NCI-H1105 (cell line): ENCODE data around the gene MFRP.

ENCODE experiments used
- DNase-seq: peaks from one replicate; lab custom pipeline; 2025; lab: John Stamatoyannopoulos, UW

MFRP gene

DNA sequence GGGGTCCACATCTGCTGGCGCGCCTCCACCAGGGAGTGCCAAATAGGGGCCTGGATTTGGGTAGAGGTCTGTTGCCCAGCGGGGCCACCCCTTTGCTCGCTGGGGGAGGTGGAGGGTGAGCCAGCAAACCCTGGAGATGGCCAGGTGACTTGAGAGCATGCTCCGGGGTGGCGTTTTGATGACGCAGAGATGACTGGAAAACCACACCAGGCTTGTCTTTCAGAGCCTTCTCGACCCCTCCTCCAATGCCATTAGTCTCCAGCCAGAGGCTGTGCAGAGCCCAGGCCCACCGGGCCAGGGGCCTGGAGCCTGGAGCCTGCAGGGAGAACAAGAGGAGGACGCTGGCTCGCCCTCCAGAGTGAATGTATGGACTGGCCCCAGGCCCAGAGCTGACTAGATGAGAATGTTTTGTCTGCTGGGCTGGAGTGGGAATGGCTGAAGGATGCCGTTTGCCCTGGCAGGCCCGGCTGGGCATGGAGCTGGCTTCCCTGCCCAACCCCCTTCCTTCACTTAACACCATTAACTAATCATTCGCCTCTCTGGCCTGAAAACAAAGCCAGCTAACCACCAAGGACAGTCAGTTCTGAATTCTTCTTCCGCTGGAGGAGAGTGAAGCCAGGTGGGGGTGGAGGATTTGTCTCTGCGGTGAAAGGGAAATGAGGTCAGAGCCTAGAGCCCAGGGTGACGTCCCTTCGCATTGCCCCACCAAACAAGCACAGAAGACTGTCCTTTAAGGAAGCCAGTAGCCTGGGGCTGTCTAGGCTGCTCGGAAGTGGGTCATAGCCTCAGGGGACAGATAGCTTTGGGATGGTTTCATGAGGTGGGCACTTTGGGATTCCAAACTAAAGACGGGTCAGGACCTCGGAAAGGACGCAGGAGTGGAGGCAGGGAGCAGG lies 28.0 kb downstream of the MFRP start:
- DNase-seq, result no peak

DNA sequence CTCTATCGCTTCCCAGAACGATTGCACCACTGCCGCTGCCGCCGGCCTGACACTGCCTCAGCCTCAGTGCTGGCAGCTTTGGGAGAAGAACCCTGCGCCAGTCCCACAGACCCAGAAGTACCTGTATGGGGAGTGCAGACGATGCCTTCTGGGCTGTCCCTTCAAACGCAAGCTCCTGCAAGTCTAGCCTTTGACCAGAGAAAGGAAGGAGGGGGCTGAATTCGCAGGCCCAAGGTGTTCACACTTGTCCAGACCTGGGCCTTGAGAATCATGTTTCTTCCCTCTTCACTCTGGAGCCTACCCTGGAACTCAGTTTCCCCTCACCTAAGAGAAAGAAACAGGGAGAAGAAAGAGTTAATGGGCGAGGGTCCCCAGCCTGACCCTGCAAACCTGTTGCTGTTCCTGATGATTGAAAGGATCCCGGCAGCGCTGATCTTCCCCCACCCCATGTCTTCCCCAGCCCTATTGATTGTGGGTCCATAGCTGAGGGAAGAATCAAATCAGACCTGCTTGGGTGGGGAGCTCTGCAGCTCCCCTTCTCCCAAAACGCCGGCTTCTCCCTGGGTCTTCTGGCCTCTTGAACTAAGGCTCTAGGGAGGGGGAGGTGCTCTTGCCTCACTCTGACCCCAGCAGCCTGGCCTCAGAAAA lies 28.8 kb downstream of the MFRP start:
- no peak for DNase-seq

DNA sequence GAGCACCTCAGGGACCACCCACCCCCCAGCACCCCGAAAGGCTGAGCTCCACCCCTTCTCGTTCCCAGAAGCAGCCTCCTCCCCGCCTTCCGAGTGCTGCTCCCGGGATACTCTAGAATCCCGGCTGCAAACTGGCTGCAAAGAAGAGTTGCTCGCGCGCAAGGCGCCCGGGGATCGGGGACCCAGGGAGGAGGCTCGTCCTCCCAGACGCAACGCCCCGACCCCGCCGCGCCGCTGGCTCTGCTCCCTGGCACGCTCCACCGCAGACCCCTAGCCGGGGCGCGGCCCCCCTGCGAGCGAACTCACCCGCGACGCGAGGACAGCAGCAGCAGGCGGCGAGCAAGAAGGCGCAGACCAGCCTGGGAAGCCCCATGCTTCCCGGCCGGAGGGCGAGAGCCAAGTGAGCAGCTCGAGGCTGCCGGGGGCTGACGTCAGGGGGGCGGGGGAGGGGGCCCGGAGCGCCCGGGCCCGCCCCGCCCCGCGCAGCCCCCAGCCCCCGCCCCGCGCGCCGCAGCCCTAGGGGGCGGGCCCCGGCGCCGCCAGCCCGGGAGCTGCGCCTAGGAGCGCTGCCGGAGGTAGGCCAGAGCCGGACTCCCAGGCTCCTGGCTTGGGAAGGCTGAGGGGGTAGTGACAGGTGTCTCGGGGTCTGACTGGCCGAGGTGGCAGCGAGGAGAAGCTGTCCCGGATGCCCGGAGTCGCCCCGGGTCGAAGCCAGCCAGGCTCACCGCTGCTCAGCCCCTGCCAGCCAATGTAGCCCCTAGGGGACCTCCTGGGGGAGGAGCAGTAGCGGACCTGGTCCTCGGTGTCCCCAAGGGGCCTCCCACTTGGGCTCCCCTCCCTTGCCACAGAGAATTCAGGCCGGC lies 29.5 kb downstream of the MFRP start, which contains the start of gene MCAM:
Gene MCAM (minus strand): TSS at position 402 of the 863 bp plus-strand sequence. CDS start 29 bp downstream, at position 373.
- peak; percentile 51 for DNase-seq

DNA sequence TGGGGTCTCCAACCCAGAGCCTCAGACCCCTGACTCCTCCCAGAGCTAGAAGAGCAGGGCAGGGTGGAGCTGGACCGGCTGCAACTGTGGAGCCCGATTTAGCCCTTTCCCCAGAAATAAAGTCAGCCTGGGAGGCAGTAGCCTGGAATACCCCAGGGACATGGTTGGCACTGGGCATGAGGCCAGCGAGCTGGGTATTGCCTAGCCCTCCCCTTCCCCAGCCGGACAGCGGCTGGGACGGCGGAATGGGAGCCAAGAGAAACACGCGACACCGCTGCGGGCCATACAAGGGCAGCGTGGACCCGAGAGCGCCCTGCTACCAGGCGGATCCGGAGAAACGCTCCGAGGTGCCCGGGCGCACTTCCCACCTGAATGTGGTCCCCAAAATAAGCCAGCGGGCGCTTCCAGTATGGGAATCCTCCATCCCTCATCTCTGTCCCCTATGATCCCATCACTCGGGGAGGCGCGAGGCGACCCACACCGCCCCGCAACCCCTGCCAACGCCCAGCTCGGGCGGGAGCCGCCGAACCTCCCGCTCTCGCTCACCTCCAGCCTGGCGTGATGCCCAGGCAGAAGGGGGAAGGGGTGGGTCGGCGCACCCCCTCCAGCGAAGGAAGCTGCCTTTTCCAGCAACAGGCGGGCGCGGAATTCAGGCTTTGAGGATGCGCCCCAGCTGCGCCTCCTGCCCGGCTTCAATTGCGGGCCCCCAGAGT lies 30.3 kb downstream of the MFRP start:
- peak; percentile 88 for DNase-seq

DNA sequence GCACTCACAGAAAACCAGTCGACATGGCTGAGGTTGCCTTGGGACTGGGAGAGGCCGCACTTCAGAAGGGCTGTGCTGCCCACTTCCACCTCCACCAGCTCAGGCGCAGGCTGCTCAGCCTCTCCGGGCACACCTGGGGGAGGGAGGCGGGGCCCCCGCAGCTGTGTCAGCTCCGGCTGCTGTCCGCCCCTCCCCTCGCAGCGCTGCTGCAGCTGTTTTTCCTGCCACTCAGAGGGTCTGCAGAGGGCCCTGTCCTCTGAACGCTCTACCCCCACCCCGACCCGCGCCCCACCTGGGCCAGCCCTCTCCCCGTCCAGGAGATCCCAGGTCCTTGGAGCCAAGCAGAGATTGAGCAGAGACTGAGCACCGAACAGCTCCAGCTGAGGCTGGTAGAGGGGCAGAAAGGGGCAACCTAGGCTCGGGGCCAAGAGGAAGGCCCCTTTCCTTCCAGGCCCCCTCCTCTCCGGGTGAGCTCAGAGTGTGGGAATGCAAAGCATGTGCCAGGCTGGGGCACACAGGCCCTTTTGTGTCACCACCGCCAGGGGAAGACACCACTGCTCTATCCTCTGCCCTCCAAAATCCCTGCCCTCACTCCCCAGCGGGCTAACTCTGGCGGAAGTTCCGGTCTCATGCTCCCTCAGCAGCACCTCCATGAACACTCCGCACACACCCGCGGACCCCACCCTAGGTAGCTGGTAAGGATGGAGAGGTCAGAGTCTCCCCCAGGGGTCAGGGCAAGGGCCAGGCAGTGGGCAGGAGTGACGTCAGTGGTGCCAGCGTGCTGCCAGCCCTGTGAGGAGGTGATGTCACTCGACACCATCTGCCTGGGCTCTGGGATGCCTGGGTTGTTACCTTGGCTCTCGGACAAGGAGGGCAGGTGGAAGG lies 31.1 kb downstream of the MFRP start:
- DNase-seq, result peak; percentile 88

DNA sequence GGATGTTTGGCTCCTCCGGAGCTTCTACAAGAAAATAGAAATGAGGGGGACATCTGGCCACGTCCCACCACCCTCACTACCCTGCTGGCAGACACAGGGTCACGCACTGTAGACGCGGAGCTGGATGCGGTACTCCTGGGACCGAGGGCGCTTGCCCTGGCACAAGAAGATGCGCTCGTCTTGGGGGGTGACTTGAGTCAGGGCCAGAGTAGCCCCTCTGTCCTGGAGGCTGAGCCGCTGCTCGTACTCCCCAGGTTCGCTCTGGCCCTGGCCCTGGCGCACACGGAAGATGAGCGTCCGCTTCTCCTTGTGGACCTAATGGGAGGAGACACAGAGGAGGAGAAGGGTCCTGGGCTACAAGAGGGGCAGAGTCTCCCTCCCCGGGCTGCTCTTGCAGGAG lies 31.8 kb downstream of the MFRP start:
- DNase-seq, result no peak

DNA sequence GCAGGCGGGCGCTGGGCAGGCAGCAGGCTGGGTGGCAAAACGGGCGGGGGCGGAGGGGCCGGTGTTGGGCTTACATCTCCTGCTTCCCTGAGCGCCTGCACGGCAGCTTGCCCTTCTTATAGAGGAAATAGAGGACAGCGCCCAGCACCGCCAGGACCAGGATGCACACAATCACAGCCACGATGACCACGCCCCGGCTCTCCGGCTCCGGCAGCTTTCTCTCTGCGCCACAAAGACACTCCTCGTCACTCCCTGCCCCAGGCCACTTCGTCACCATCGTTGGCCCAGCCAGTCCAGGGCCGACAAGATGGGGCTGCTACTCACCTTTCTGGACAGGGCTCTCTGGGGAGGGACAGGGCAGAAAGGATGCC lies 35.8 kb downstream of the MFRP start:
- DNase-seq, result no peak

DNA sequence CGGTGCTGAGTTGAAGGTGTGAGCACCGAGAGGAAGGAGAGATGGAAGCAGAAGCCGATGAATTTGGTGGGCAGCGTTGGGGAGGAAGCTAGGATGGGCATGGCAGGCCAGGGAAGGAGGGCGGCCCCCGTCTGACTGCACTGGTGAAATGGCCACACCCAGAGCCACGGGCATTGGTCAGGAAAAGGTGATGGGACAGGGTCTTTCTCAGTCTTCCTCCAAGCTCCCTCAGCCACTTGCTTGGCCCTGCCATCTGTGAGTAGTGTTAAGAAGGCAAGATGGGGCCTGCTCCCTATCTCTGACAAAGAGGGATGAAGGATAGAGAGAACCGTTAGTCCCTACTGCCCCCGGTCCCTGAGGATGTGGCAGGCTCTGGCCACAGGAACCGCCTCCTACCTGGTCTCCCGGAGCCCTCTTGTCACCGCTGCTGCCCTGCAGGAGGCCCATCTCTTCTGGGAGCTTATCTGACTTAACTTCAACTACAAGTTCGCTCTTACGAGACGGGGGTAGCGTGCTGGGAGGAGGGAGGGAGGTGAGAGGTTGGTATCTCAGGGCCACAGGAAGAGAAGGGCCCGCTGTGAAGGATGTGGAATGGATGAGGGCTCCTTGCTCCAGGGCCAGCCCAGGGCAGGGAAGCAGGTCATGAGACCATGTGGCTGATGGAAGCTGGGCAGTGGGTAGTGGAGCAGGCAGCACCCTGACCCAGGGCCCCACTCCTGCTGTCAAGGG lies 36.4 kb downstream of the MFRP start:
- DNase-seq, result no peak

DNA sequence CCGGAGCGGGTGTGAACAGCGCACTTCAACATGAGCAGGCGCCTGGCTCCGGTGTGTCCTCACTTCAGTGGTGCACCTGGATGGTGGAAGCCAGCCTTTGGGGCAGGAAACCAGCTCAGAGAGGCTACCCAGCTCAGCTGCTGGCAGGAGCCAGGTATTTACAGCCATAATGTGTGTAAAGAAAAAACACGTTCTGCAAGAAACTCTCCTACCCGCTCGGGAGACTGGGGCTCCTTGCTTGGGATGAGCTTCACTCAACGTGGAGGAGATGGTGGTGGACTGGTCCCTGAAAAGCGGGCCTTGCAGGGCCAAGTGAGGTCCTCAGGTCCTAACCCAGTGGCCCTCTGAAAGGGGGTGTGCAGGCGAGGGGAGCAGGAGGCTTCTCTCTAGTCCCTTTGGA lies 37.1 kb downstream of the MFRP start:
- DNase-seq, result no peak

DNA sequence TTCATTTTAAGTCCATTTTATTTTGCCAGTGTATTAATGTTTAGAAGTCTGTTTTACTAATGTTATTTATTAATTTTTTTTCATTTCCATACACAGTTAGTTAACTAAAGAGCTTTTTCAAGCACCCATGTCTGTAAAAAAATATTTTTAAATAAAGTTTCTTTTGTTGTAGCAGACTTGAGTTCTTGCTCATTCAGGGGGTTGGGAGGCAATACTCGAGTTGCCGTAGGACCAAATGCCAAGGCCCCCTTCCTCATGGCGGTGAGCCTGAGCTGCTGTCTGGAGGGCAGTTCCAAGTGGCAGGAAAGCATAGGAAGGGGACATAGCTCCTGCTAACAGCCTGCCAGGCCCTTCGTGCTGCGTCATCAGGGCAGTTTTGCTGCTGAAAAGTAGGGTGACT lies 38.5 kb downstream of the MFRP start:
- DNase-seq, result no peak

DNA sequence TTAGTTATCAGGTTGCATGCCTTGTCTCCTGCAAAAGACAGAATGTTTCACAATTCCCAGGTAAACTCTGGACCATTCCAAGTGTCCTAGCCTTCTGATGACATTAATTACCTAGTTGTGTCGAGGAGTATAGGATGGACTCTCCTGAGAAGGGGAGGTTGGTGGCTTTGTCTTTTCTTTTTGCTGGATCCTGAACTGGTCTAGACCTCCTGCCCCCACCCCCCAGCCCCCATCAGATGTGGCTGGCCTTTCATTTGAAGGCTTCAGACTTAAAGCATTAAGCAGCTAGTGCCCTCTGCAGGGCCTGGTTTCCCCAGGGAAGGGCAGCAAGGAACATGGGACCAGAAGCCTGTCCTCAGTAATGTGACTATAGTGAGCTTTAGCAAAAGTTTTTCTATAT lies 39.3 kb downstream of the MFRP start:
- no peak for DNase-seq

DNA sequence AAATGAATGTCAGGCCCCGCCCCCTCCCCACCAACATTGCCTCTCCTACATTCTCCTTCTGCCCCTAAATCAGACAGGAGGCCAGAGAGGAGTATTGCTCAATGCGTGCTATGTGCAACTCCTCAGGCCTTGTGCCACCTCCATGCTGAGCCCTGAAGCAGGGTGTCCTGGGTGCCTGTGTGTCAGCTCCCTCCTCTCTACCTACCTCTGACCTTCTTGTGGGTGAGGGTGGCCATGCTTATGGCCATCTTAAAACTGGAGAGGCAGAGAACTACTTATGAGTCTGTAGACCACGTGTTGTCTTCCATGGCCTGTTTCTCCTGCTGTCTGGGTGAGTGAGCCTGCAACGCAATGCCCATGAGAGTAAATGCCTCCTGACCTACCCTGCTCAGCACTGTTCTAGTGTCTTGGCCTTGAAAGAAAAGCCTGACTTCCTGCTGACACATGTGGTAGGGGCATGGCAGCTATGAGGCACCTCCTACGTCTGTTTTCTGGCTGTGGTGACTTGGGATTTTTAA lies 40.1 kb downstream of the MFRP start:
- no peak for DNase-seq

GRCh38 chr11:119305556-119306372 lies 40.7 kb downstream of the MFRP start:
- no peak for DNase-seq

DNA sequence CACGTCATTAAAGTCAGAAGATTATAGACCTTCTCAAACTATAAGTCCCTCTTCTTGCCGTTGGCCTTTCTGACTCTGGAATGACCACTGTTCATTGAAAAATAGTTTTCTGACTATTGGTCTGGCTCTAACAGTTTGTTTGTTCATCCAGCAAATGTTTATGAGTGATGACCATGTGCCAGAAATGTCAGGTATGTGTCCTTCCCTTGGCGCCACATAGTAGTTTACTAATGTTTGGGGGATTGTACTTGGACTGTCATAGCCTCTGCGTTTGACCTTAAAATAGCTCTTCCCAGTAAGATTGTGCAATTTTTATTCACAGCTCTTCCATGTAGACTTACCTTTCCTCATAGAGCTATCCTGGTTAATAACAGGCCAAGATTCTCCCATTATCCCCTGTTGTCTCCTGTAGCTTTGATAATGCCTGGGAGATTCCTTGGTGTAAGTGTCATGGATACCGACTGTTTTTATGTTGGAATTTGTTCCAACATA lies 43.2 kb downstream of the MFRP start:
- no peak for DNase-seq

GRCh38 chr11:119300198-119300964 lies 46.1 kb downstream of the MFRP start:
- no peak for DNase-seq

GRCh38 chr11:119299416-119299815 lies 47.1 kb downstream of the MFRP start:
- no peak for DNase-seq

DNA sequence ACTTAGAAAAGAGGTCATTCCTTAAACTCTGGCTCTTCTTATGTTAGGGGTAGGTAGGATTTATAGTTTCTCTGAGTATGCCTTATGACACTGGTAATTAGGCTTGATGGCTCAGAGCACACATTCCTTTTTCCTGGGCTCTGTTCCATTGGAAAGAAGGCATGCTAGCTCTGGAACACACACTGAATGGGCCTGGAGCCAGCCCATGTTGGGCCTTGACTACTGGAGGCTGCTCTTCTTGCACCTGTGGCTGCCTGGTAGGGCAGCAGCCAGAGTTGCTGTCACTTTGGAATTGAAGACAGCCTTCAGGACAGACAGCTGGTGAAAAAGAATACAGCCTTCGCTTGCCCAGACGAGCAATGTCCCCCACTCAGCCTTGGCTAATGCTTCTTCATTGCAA lies 47.8 kb downstream of the MFRP start:
- no peak for DNase-seq

DNA sequence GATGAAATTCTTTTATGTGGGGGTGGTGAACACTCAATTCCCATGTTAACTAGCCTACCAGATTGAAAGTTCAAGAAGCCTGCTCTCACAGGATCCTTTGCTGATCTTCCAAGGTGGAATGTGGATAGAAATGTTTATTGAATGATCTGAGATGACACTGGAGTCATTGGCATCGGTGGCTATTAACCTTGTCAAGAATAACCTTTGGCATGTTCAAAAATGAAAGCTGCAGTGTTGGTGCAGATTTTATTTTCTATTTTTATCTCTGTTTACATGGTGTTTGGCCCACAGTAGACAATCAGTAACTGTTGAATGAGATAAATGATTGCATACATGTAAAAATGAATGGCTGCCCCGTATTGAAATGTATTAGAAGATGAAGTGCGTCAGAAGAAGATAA lies 48.6 kb downstream of the MFRP start:
- DNase-seq, result no peak
